Measurements from ENCODE around the gene HJV.

Gene HJV

DNA sequence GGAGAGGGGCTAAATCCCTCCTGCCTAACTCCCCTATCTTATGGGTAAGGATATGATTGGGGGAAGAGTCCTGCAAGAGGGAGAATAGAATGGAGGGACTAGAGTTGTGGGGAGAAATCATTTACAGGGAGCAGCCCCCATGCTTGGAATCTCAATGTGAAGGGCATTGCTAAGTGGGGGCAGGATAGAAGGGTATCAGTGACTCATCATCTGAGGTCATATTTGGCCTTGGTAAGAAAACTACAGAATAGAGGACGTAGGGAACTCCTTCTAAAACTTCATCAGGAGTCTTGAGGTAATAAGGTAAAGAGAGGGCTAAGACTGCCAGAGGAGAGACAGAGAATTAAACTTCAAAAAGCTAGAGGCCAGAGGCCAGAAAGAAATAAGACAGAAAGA, 487 bp downstream of the HJV start:
- DNase-seq = no peak

DNA sequence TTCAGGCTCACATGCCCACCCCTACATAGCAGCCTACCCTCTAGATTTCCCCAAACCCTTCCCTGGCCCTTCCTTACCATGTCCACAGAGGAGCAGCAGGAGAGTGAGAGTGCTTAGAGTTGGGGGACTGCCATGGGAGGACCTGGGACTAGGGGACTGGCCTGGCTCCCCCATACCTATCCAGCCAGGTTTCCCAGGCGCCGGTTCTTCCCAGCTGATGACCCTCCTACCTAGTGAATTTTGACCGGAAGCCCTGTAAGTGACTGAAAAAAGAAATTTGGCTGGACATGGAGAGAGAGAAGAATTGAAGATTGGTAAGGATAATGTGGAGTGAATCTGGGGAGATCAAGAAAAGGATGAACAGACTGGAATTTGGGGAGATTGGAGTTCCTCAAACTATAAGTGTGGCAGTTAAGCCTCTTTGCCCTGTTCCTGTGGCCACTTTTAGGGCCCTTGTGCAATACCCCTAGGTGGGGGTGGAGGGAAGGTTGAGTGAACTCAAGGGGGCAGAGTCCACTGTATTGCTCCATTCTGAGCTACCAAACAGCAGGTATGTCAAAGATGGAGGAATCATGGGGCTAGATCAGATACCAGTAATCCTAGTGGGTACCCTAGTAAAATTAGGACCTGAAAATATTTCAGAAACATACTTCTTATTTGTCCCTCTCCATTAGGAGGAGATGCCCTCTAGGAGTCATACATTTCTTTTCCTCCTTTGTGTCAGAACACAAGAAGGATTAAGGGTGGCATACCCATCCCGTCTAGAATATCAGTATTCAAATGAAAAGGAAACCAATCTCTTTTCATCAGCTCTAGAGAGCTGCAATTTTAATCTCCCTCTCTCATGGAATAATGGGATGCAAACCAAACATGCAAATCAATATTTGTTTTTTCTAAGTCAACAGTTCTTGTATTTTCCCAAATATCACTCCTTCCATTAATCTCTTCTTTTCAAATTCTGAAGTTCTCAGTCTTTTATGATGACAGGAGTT, 1.2 kb downstream of the HJV start:
- DNase-seq = no peak

DNA sequence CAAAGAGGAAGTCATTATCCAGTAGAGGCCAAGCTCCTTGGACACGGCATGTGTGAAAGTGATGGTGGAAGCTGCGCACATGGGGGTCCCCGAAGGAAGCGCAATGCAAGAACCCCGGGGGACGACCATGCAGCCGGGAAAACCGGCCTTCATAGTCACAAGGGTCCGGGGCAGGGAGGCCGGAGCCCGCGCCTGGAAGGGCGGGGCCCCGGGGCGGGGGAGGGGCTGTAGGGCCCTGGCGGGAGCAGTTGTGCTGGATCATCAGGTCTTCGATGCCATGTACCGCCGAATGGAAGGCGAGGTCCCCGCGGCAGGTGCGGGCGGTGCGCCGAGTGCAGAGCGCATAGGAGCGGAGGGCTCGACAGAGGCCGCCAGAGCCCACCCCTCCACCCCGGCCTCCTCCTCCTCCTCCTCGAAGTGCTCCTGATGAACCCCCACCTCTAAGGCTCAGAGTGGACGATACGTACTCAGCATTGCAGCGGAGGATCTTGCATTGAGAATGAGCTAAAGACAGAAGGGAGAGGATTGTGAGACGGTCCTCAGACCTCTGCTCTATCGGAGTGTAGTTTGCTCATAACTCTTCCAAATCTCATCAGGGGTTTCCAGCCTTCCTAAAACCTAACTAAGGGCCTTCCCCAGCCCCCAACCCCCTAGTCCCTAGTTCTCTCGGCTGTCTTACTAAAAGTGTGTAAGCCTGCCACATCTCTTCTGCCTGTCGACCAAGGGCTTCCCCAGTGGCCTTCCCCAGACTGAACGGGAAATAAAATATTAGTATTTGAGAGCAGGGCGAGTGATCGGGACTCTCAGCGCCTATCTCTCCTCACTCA, 2.1 kb downstream of the HJV start:
- DNase-seq = no peak

DNA sequence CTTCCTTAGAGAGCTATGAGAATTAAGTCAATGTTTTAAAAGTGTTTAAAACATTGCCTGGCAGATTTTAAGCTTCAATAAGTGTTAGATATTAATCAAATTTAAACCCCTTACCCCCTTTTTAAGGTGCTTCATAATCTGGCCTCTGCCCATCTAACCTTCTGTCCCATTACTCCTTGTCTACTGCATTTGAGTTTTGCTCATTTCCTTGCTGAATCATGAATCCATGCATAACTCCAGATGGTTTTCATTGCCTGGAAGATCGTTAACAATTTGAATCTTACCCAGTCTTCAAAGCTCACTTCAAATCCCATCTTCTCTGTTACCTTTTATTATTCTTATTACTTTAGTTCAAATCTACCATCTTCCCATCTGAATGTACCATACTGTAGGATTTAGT, 4.6 kb downstream of the HJV start:
- DNase-seq = no peak

DNA sequence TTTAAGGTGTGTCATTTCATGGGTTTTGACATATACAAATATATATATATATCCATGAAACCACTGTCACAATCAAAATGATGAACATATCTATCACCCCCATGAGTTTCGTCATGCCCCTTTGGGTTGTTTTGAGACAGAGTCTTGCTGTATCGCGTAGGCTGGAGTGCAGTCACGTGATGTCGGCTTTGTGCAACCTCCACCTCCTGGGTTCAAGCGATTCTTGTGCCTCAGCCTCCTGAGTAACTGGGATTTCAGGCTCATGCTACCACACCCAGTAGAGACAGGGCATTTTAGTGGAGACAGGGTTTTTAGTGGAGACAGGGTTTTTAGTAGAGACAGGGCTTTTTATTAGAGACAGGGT, 8.0 kb downstream of the HJV start:
- no peak for DNase-seq

DNA sequence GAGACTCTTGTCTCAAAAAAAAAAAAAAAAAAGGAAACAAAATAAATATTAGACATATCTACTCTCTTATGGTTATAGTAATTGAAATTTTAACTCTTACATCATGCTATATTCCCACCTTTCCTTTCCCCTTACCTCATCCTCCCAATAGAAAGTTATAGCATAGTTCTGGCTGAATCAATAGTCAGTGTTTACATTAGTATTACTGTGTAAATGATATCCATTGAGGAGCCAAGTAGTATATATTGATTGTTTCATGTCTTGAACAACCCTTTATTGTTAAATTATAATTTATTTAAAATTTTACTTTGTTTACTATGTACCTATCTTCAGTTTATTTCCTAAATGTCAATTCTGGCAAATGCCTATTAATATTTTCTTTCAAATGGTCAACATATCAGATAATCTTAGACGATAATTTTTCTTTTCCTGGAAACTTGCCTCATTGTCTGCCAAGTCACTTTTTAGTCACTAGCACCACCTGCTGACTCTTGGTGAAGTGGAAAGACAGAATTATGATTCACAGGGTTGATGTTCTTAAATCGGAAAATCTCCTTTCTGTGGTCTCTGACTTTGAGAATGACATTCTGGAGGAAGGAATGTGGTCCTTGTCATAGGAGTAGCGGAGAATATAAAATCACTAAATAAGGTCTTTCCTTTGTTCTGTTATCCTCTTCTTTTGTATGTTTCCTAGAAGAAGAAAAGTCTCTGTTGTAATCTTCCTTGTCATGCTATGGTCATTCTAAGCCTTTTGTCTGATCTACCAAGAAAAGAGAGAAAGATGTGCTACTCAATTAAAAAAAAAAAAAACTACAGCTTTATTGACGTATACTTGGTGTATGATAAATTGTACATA, 8.6 kb downstream of the HJV start:
- peak; percentile 78 for DNase-seq

DNA sequence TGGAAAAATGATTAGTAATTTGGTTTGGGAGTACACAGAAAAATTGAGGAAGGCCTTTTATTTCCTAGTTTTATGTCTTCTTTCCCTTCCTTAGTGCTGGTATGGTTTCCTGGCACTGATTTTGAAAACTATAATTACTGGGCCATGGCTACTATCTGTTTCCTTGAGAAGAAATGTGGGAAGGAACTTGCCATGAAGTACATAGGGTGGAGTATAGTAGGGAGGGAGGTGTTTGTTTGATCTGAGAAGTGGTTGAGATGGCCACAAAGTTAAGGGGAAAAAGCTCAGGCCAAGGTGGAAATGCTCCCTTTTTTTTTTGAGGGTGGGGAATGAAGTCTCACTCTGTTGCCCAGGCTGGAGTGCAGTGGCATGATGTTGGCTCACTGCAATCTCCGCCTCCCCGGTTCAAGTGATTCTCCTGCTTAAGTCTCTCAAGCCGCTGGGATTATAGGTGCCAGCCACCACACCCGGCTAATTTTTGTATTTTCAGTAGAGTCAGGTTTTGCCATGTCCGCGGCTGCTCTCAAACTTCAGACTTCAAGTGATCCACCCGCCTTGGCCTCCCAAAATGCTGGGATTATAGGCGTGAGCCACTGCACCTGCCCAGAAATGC, 11.3 kb downstream of the HJV start:
- DNase-seq = no peak

DNA sequence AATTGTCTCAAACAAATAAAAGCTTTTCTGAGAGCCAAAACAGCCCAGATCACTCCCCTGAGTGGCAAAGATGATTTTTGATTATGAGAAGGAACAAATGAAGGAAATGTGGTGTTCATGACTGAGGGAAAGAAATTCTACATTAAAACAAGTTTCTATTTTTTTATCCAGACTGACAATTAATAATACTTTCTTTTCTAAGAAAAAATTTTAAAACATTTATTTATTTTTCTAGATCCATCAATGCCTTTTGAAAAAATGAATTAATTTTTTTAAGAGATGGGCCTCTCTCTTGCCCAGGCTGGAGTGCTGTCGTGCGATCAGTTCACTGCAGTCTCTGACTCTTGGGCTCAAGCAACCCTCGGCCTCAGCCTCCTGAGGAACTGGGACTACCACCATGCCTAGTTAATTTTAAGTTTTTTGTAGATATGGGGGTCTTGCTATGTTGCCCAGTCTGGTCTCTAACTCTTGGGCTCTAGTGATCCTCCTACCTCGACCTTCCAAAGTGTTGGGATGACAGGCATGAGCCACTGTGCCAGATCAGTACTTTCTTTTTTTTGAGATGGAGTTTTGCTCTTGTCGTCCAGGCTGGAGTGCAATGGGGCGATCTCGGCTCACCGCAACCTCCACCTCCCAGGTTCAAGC, 13.9 kb downstream of the HJV start:
- no peak for DNase-seq

DNA sequence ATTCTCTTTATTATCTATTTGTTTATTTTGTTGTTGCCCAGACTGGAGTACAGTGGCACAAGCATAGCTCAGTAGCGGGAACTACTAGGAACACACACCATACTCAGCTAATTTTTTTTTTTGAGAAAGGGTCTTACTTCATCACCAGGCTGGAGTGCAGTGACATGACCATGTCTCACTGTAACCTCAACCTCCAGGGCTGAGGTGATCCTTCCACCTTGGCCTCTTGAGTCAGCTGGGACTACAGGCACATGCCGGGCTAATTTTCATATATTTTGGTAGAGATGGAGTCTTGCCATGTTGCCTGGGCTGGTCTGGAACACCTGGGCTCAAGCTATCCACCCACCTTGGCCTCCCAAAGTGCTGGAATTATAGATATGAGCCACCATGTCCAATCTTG, 19.8 kb downstream of the HJV start:
- DNase-seq = no peak

DNA sequence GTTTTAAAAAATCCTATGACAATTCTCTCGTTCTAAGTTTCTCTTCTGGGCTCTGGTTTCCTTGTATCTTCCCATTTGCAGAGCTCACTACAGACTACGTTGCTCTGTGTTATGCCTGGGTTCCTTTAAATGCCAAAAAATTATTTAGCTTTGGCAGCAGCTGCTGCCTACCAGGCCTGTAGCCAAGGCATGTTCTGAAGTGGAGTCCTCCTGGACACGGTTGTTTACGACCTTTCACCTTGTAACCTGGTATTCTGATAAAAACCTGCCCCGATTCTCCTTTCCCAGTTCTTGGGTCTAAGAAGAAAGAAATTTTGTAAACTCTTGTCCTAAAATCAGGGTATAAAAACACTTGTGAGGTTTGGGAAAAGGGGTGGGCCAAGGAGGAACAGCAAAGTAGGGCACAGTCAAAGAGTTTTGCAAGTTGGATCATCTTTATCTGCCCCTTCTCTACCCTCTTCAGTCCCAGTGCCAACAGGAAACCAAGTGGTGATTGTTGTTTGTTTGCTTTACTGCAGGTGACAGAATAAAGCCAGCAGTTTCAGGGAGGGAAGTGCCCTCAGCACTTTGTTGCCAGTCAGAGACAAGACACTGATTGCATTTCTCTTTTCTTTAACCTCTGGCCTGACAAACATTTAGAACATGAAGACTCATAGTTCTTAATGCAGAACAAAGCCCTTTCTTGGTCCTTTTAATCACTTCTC, 22.1 kb downstream of the HJV start:
- DNase-seq = peak; percentile 90

DNA sequence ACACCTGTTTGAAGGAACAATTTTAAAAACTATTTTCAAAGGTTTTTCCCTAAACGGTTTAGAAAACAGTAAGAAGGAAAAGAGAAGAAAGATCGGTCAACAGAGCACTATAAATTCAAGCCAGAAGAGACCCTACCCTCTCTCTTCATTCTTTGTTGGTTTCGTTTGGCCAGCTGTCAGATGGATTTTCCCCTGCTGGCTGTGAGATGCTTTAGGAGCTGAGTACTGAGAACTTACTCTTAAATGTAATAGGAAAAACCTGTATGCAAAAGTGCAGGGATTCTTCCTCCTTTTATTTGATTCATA, 23.9 kb downstream of the HJV start:
- DNase-seq = no peak

DNA sequence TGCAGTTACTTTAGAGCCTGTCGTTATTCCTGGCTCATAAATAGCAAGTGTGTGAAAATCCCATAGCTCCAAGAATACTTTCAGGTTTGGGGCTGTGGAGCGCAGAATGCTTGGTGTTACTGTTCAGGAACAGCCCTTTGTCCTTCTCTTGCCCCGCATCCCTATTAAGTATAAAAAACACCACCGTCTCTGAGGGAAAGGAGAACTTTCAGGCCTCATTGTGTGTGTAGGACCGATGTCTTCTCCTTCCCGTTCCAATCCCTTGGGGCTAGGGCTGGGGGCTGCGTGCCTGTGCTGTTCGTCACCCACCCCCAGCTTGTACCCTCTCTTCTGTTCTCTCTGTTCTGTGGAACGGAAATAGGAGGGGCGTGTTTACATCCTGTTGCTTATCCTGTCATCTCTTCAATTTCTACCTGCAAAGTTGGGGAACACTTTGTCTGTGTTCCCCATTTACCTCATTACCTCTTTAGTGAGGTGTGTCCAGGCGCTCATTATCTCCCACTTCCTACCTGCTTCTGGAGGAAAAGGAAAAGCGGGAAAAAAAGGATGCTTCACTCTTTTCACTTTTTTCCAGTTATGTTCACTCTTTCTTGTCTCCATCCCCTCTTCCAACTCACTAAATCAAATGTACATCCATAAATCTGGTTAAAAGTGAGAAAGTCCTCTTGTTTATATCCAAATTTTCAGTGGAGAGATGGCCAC, 24.4 kb downstream of the HJV start:
- no peak for DNase-seq

DNA sequence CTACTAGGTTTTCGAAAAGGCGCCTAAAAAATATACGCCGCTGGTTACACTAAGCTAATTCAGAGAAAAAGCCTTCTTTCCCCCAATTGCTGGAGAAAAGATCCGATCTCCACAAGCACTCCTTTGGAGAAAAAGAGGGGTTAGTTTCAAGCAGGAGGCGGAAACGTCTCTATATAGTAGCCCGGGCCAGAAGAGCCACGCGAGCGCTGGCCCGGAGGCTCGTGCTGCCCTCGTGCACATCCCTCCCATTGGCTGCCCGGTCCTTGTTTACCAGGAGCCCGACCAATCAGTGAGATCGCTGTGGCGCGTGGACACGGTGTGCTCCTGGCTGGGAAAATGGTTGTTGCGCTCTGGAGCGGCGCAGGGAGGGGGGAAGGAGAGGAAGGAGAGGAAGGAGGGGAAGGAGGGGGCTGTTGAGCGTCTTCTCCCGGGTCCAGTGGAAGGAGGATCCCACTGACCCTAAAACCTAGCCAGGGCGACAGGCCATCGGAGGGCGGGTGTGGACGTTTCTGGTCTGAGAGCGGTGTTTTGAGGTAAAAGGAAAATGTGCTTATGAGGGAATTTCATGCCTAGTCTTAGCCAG, 25.0 kb downstream of the HJV start, which contains the start of gene TXNIP:
TSS of gene TXNIP (minus strand) at position 147 of the 583 bp plus-strand sequence. CDS start 313 bp downstream, outside the sequence.
- DNase-seq = peak; percentile 99

DNA sequence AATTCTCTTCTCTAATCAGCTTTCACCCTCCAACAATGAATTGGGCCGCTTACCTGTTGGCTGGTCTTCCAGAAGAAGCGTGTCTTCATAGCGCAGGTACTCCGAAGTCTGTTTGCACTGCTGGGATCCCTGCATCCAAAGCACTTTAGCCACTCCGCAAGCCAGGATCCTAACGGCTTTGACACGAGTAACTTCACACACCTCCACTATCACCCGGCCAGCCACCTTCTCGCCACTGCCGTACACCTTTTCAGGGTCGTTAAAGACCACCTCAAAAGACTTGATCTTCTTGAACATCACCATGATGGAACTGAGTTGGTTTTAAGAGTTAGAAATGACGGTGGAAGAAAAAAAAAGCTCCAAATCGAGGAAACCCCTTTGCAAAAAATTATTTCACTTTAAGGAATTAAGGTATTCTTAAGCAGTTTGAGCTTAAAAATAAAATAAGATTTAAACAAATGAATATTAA, 25.5 kb downstream of the HJV start:
- DNase-seq = no peak

DNA sequence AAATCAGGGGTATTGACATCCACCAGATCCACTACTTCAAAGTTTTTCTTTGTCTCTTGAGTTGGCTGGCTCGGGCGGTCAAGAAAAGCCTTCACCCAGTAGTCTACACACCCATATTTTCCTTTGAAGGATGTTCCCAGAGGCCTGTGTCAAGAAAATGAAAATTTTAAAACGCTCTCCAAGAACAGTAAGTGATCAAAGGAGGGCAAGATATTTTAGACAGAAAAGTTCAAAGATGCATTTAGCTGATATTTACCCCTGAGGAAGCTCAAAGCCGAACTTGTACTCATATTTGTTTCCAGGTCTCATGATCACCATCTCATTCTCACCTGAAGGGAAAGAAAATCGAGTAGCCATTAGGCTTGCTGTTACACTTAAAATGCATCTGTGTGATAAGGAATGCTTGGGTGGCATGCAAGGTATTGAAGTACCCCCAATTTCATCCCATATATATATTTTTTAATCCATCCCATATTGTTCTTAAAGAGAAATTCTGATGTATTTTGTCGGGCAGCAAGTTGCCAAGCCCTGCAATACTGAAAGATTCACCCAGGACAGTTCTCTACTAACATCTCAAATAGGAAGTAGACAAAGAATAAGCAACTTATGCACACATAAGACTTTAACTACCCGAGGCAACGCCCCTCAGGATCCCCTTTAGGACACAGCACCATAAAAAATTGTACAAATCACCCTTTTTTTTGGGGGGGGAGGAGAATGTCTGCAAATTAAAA, 26.2 kb downstream of the HJV start:
- no peak for DNase-seq

DNA sequence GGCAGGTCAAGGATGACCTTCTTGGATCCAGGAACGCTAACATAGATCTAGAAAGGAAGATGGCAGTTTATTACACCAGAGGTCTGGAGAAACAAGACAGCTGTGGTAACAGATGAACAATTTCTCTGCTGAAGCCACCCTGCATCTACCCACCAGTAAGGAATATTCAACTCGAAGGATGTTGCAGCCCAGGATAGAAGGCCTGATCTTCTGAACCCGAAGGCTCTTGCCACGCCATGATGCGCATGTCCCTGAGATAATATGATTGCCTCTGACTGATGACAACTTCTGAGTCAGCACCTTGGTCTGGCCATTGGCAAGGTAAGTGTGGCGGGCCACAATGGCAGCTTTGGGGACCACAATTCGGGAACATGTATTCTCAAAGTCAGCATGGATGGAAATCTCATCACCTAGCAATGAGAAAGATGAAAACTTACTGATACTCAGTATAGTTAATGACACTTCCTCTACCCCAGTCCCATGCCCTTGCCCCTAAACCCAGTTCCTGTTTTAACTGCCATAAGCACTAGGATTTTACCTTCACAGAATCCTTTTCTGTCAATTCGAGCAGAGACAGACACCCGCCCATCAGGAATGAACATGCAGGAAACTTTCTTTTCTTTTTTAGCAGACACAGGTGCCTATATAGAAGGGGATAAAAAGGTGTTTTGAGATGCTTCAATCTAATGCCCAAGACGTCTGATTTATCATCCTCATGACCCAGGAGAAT, 27.0 kb downstream of the HJV start:
- peak; percentile 17 for DNase-seq

DNA sequence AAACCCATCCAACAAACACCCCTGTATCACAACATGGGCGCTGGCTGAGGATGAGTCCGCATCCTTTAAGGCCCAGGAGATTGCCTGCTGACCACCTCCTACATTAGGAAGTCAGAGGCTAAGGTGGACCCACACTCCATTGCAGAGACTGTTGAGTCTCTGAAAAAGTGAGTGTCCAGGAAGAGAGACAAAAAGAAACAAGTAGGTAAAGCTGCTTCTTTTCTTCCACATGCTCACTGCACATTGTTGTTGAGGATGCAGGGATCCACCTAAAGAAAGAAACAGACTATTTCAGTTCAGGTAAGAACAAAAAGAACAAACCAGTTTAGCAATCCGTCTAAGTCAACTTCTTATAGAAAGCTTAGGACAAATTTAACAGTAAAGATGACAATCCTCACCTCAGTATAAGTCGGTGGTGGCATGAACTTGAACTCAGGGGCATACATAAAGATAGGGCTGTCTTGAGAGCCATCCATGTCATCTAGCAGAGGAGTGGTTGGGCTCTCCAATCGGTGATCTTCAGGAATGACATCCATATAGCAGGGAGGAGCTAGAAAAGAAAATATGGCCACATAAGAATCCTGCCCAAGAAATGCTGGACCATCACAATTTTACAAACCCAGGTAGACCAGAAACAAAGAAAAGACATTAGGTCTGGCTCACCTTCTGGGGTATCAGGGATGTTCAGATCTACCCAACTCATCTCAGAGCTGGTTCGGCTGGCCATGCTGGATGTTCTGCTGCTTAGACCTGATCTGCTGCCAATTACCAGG, 27.7 kb downstream of the HJV start:
- no peak for DNase-seq
